Ishikawa (cell line): ENCODE data around the gene APOA1.

Source experiments
- CEBPB ChIP-seq: IDR thresholded peaks from 2 replicates; pipeline ENCODE4 v1.6.1; 2012
- CREB1 ChIP-seq: IDR thresholded peaks from 2 replicates; pipeline ENCODE4 v1.6.1; 2012; ENCODE audit warnings: low read depth
- TAF1 ChIP-seq: IDR thresholded peaks from 2 replicates; pipeline ENCODE4 v1.6.1; 2012; ENCODE audit warnings: low read depth, mild to moderate bottlenecking
- TCF12 ChIP-seq: IDR thresholded peaks from 2 replicates; pipeline ENCODE4 v1.6.1; 2012; ENCODE audit warnings: low read depth
- YY1 ChIP-seq: IDR thresholded peaks from 2 replicates; pipeline ENCODE4 v1.6.1; 2012; ENCODE audit warnings: low read depth
- ZBTB7A ChIP-seq: IDR thresholded peaks from 2 replicates; pipeline ENCODE4 v1.6.1; 2012; ENCODE audit warnings: low read depth
- TF ChIP-seq, protein P1 (sequence below): IDR thresholded peaks from 2 replicates; pipeline ENCODE4 v1.6.1; 2012; ENCODE audit warnings: low read depth, mild to moderate bottlenecking
- TF ChIP-seq, protein P2 (sequence below): IDR thresholded peaks from 2 replicates; pipeline ENCODE4 v1.6.1; 2012

GRCh38 chr11:116831790-116832349, 5.6 kb downstream of the APOA1 start:
- TF ChIP-seq, protein P1, sequence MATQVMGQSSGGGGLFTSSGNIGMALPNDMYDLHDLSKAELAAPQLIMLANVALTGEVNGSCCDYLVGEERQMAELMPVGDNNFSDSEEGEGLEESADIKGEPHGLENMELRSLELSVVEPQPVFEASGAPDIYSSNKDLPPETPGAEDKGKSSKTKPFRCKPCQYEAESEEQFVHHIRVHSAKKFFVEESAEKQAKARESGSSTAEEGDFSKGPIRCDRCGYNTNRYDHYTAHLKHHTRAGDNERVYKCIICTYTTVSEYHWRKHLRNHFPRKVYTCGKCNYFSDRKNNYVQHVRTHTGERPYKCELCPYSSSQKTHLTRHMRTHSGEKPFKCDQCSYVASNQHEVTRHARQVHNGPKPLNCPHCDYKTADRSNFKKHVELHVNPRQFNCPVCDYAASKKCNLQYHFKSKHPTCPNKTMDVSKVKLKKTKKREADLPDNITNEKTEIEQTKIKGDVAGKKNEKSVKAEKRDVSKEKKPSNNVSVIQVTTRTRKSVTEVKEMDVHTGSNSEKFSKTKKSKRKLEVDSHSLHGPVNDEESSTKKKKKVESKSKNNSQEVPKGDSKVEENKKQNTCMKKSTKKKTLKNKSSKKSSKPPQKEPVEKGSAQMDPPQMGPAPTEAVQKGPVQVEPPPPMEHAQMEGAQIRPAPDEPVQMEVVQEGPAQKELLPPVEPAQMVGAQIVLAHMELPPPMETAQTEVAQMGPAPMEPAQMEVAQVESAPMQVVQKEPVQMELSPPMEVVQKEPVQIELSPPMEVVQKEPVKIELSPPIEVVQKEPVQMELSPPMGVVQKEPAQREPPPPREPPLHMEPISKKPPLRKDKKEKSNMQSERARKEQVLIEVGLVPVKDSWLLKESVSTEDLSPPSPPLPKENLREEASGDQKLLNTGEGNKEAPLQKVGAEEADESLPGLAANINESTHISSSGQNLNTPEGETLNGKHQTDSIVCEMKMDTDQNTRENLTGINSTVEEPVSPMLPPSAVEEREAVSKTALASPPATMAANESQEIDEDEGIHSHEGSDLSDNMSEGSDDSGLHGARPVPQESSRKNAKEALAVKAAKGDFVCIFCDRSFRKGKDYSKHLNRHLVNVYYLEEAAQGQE = no peak
- TF ChIP-seq ZBTB7A (no peak), CREB1 (no peak), YY1 (no peak), TAF1 (no peak), CEBPB (no peak), TCF12 (no peak)
- TF ChIP-seq, protein P2, sequence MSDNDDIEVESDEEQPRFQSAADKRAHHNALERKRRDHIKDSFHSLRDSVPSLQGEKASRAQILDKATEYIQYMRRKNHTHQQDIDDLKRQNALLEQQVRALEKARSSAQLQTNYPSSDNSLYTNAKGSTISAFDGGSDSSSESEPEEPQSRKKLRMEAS = no peak
